Epithelial cell of prostate (primary cell): ENCODE measurements around the gene TP53RK.

ENCODE experiments used
- DNase-seq: peaks from one replicate; pipeline ENCODE4 v3.0.0-alpha.2; 2011; ENCODE audit warnings: low read depth, low spot score
- H3K27ac ChIP-seq: fragments of 450-650 bp; 2 replicates; pipeline ENCODE4 v1.5.1; 2017; ENCODE audit warnings: mild to moderate bottlenecking

Gene TP53RK

GRCh38 chr20:46666818-46667515 is 22.3 kb downstream of the TP53RK start:
- no peak overlapping the region for H3K27ac ChIP-seq
- no peak for DNase-seq

DNA sequence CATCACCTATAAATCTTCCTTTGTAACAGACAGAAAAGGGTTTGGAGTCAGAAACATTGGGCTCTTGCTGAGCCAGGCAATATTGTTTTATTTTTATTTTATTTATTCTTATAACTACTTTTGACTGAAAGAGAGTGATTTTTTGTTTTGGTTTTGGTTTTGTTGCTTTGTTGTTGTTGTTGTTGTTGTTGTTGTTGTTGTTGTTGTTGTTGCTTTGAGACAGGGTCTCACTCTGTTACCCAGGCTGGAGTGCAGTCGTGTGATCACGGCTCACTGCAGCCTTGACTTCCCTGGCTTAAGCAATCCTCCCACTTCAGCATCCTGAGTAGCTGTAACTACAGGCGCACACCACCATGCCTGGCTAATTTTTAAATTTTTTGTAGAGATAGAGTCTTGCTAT is 22.9 kb downstream of the TP53RK start:
- no peak for DNase-seq
- no peak overlapping the region for H3K27ac ChIP-seq

DNA sequence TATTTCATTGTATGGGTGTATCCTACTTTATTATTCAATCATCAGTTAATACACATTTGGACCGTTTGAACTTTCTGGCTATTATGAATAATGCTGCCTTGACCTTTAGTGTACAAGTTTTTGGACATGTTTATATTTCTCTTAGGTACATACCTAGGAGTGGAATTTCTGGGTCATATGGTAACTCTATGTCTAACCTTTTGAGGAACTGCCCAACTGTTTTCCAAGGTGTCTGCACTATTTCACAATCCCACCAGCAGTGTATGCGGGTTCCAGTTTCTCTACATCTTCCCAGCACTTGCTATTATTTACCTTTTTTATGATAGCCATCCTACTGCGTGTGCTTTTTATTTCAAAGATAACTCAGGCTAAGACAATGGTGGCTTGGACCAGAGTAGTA is 23.6 kb downstream of the TP53RK start:
- no peak for DNase-seq
- no peak overlapping the region for H3K27ac ChIP-seq

- H3K27ac ChIP-seq, result no peak overlapping the region
- DNase-seq, result no peak
These were observed 25.7 kb downstream of the TP53RK start for GRCh38 chr20:46663531-46663930.

GRCh38 chr20:46661659-46662058 is 27.6 kb downstream of the TP53RK start:
- H3K27ac ChIP-seq, result no peak overlapping the region
- no peak for DNase-seq

- H3K27ac ChIP-seq, result no peak overlapping the region
- DNase-seq, result no peak
These were observed 28.8 kb downstream of the TP53RK start for GRCh38 chr20:46660487-46660886.

DNA sequence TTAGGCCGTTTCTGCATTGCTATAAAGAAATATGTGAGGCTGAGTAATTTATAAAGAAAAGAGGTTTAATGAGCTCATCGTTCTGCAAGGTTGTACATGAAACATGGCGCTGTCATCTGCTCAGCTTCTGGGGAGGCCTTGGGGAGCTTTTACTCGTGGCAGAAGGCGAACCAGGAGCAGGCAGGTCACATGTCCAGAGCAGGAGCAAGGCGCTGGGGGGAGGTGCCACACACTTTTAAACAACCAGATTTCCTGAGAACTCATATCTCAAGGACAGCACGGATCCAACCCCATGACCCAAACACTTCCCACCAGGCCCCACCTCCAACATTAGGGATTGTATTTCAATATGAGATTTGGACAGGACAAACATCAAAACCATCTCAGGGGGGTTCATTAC is 31.6 kb downstream of the TP53RK start:
- DNase-seq, result no peak
- no peak overlapping the region for H3K27ac ChIP-seq

- no peak for DNase-seq
- H3K27ac ChIP-seq, result no peak overlapping the region
These were observed 32.1 kb downstream of the TP53RK start for GRCh38 chr20:46657137-46657536.

DNA sequence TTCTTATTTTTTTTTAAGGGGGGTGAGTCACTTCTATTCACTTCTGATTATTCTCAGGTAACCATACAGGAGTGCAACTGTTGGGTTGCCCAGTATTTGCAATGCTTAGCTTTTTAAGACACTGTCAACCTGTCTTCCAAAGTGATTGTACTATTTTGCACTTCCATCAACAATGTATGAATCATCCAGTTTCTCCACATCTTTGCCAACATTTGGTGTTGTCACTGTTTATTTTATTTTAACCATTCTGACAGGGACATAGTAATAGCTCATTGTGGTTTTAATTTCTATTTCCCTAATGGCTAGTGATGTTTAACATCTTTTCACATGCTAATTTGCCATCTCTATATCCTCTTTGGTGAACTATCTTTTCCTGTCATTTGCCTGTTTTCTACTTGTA is 36.5 kb downstream of the TP53RK start:
- H3K27ac ChIP-seq, result no peak overlapping the region
- no peak for DNase-seq

DNA sequence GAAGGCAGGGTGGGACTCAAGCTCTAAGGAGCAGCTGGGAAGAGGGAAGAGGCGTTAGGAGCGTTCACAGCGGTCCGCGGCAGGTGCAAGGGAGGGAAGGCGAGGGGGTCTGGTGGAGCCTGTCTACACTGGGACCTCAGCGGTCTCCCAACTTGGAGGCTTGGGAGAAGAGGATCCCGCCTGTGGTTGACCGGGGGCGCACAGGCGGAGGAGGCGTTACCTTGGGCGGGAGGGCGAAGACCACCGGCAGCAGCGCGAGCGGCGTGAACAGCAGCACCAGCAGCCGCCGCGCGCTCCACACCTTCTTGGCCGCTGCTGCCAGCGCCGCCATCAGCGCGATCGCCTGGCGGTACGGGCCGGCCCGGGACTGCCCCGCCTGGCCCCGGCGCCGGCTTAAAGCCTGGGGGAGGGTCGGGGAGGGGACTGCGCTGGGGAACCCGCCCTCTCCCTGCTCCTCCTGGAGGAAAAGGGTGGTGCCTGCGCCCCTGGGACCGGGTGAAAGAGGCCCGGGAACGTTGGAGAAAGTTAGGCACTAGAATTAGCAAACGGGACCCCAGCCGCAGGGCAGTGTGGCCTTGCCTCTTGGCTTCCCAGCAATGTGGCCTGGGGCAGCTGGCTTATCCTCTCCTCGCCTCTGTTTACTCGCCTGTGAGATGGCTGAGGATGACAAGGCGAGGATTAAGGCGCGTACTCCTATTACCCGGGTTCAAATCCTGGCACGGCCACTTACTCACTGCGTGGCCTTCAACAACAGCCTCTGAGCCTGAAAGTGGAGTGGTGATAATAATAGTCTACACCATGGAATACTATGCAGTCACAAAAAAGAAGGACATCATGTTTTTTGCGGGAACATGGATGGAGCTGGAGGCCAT is 37.9 kb downstream of the TP53RK start, which contains the start of gene SLC13A3:
TSS of gene SLC13A3 (minus strand) at position 369 of the 872 bp plus-strand sequence. CDS start at position 331, 38 bp downstream.
- no peak within 1 kb of the TSS for H3K27ac ChIP-seq
- no peak for DNase-seq

GRCh38 chr20:46650575-46651090 is 38.6 kb downstream of the TP53RK start:
- H3K27ac ChIP-seq, result no peak overlapping the region
- no peak for DNase-seq

- DNase-seq, result no peak
These were observed 39.2 kb downstream of the TP53RK start for GRCh38 chr20:46649965-46650542.

GRCh38 chr20:46649650-46649949 is 39.6 kb downstream of the TP53RK start:
- no peak overlapping the region for H3K27ac ChIP-seq
- DNase-seq, result no peak

More at GRCh38 chr20:46649965-46650542, 39.2 kb downstream of the TP53RK start:
- no peak overlapping the region for H3K27ac ChIP-seq

GRCh38 chr20:46648903-46649649 is 40.2 kb downstream of the TP53RK start:
- no peak for DNase-seq
- no peak overlapping the region for H3K27ac ChIP-seq

DNA sequence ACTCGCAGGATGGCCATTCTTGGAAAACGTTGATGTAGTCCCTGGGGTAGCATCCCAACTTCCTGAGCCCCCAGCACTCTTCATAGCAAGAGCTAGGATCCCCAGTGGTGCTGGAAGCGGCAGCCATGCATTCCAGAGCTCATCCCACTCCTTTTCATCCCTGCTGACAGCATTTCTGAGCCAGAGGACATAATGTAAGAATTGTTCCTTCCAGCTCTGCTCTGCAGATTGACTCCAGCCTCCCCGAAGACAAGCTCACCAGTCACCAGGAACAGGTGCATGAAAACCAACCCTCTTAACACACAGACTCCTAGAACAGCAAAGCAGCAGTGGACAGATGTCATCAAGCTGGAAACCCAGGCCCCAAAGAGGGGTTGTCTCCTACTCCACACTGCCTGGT is 41.8 kb downstream of the TP53RK start:
- DNase-seq, result no peak
- H3K27ac ChIP-seq, result no peak overlapping the region

GRCh38 chr20:46646659-46647380 is 42.4 kb downstream of the TP53RK start:
- no peak for DNase-seq

DNA sequence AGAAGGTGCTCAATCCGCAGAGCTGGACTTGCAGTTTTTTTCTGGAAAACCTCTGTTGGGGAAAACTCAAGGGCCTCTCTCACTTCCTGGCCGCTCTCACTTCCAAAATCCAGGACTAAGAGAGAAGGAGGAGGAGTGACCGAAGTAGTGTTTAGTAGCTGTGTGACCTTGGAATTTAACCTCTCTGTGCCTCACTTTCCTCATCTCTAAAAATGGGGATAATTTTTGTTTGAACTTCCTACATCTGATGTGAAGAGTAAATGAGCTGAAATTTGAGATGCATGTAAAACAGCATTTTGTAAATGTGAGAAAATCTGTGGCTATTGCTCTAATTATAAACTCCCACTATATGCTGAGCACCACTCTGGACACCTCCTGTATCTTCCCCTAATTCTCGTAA is 43.1 kb downstream of the TP53RK start:
- DNase-seq, result no peak
- no peak overlapping the region for H3K27ac ChIP-seq

More at GRCh38 chr20:46646659-46647380, 42.4 kb downstream of the TP53RK start:
- no peak overlapping the region for H3K27ac ChIP-seq

GRCh38 chr20:46644733-46645132 is 44.5 kb downstream of the TP53RK start:
- DNase-seq, result no peak

GRCh38 chr20:46644160-46644559 is 45.1 kb downstream of the TP53RK start:
- no peak for DNase-seq
- no peak overlapping the region for H3K27ac ChIP-seq

More at GRCh38 chr20:46644733-46645132, 44.5 kb downstream of the TP53RK start:
- no peak overlapping the region for H3K27ac ChIP-seq

GRCh38 chr20:46642969-46643343 is 46.3 kb downstream of the TP53RK start:
- DNase-seq, result no peak

More at GRCh38 chr20:46642969-46643343, 46.3 kb downstream of the TP53RK start:
- no peak overlapping the region for H3K27ac ChIP-seq
